GM12891 (cell line): Measurements from ENCODE around the gene TH.

Experiments used
- POLR2A ChIP-seq: IDR thresholded peaks from 2 replicates; pipeline ENCODE4 v1.6.1; 2011; ENCODE audit warnings: low read depth, low read length, control low read depth
- POLR2AphosphoS5 ChIP-seq: IDR thresholded peaks from 2 replicates; pipeline ENCODE4 v1.6.1; 2011; ENCODE audit warnings: low read depth, low read length, control low read depth
- SPI1 ChIP-seq: IDR thresholded peaks from 2 replicates; pipeline ENCODE4 v1.6.1; 2011; ENCODE audit warnings: low read depth, low read length, control low read depth
- TAF1 ChIP-seq: IDR thresholded peaks from 2 replicates; pipeline ENCODE4 v1.6.1; 2011; ENCODE audit warnings: low read depth, low read length, control low read depth

- TF ChIP-seq POLR2A: no peak
- no peak for TF ChIP-seq POLR2AphosphoS5
- no peak for TF ChIP-seq SPI1
- TF ChIP-seq TAF1: no peak
These were observed 39.7 kb upstream of the TH start for GRCh38 chr11:2211113-2211971.
